ENCODE measurements around the gene PAIP2.

The PAIP2 gene

DNA sequence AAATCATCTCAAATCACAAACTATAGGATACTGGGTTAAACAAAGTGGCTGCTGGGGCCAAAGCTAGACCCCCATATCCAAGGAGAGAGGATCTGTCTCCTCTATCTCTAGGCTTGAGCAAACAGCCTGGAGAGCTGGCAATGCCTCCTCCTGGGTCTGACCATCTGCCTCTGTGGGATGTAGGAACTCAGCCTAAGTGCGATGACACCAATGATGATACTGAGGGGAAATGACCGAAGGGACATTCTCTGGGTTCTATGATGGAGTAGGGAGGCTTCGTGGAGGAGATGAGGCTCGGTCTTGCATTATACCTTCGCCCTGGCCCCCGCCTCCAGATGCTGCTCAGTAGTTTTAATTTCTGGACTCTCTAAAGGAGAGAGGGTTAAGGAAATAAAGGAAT lies 71.5 kb downstream of the PAIP2 start:
- DNase-seq, result no peak

DNA sequence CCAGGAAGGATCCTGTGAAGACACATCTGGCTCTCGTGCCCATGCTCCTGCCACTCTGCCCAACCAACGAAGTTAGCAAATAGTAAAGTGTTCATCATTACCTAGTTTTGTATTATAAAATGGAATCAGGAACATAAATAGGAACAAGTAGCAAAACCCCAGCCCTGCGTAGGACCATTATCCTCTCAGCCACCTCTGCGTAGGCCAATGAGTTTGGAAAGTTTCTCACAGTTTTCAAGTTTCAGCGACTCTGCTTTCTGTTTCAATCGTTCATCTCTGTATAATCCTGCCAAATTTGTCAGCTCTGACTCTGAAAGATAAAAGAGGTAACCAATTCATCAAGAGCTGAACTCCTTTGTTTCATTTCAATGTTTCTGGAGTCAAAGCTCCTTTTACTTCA lies 72.3 kb downstream of the PAIP2 start:
- DNase-seq, result no peak

DNA sequence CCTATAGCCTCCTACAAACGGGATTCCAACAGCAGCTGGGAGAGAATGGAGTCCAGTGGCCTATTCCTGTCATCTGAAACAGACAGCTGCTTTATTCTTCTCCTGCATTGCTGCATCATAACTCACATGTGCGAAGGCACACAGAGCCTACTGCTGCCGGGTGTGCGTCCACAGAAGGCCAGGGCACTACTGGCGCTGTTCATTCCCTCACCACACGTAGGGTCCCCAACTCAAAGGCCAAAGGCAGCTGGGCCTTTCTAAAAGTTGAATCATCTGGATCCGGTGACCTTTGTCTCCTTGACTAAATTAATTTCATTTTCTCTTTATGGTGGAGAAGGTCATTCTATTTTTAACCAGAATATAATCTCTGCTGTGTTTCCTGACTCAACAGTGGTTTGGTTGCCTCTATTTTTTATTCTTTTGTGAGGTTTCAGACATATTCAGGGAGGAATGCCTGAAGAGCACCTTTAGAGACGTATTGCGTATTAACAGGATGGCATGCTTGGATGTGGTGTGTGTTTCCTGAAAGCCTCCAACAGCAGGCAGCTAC lies 73.0 kb downstream of the PAIP2 start:
- no peak for DNase-seq

DNA sequence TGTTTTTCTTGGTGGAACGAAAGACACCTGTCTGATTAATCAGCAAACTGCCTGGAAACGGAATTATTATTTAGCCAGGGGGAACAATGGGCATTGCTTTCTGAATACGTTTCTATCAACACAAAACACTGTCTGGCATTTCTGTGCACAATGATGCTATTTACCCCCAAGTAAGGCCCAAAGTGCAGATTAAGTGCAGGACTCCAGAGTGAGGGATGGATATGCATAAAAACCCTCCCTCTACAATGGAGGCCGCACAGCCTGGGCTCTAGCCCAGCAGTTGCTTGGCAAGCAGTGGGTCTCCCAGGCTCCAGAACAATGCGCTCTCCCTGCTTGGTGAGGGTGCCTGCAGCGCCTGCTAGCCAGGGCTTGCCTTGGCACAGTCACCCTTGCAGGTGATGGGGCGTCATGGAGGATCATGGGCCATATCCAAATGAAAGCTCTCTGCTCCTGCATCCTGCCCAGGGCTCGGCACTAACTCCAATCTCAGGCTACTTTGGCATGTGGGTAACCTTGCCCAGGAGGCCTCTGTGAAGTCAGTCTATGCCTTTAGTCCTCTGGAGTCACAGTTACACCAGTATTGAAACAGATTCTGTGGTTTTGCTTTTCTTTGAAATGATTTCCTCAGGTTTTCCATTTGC lies 73.7 kb downstream of the PAIP2 start:
- DNase-seq, result no peak

DNA sequence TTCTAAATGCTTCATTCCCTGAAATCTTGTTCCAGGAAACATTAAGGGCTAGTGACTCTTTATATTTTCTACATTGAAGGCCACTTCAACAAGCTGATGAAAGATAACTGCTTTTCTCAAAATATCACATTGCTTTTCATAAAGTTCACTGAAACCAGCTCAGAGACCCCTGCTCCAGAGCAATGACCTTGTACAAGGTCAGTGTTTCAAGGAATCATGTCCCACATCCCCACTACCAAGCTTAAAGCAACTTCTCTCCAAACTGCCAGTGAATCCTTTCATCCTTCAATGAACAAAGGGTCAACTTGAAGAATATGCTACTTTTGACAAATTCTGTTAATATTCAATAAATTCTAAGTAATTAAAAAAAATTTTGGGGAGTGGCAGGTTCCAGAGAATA lies 74.2 kb downstream of the PAIP2 start:
- DNase-seq, result no peak

DNA sequence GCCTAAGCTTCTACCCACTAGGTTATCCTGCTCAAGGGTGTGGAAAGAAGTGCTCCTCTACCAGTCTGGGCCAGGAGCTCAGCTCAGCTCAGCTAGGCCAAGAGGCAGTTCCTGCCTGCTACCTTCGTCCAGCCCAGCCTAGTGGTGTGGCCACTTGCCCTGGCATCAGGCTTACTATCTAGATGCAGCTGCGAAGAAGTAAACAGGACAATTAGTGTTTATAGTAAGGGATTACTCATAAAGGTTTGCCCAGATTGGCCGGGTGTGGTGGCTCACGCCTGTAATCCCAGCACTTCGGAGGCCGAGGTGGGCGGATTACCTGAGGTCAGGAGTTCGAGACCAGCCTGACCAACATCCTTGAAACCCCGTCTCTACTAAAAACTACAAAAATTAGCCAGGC lies 75.0 kb downstream of the PAIP2 start:
- DNase-seq, result no peak

DNA sequence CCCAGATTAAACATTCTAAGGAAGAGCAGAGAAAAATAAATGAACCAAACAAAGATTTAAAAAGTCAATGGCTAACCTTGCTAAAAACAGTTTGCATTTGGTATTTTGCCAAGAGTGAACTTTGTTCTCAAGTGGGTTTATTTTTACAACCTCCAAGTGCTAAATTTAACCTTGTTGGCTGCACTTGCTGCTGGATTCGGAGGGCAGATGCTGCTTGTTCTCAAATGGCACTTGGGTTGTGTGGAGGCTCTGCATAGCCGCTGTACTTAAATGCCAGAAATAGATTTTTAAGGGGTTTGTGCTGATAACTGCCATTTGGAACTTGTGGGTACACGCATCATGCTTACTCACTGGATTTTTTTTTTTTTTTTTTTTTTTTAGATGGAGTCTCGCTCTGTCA lies 75.6 kb downstream of the PAIP2 start:
- no peak for DNase-seq

DNA sequence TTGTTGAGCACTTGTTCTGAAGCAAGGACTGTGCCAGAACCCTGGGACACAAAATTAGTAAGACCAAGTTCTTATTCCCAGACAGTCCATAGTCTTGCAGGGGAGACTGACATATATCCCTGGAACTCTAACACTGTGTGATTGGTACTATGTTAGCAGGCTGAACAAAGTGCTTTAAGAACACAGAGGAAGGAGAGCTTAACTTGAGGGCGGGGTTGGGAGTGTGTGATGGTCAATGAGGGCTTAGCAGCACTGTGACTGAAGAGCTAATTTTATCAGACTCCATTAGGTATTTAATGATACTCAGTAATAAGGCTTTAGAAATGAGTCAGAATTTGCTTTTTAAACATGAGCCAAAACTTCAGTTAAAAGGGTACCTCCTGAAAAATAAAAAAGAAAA lies 77.1 kb downstream of the PAIP2 start:
- DNase-seq, result no peak
